NCI-H748 (cell line): ENCODE data around the gene SPATA31C1.
"Not testable (repeated sequence)": the region's sequence is repeated elsewhere in the genome, so short reads cannot be mapped to it uniquely, and the experiment has no call there.

Experiments
- DNase-seq: peaks from one replicate; lab custom pipeline; 2025; ENCODE audit not compliant: unreplicated experiment; lab: John Stamatoyannopoulos, UW

The SPATA31C1 gene

GRCh38 chr9:87917662-87918061 lies at the start of gene SPATA31C1:
Gene SPATA31C1 (plus strand): TSS chr9:87917962.
- DNase-seq = not testable (repeated sequence)

- no peak for DNase-seq
Measured at GRCh38 chr9:87868175-87868574, 49.6 kb upstream of the SPATA31C1 start.

GRCh38 chr9:87868635-87869034 lies 49.1 kb upstream of the SPATA31C1 start:
- DNase-seq = no peak

GRCh38 chr9:87869082-87869481 lies 48.7 kb upstream of the SPATA31C1 start:
- DNase-seq = no peak

GRCh38 chr9:87871425-87872078 lies 46.2 kb upstream of the SPATA31C1 start:
- no peak for DNase-seq

- no peak for DNase-seq
Measured at GRCh38 chr9:87872079-87872624, 45.6 kb upstream of the SPATA31C1 start.

GRCh38 chr9:87873607-87874303 lies 44.0 kb upstream of the SPATA31C1 start:
- DNase-seq = no peak

GRCh38 chr9:87874304-87874623 lies 43.5 kb upstream of the SPATA31C1 start:
- DNase-seq = no peak

- DNase-seq = no peak
Measured at GRCh38 chr9:87875060-87875459, 42.7 kb upstream of the SPATA31C1 start.

GRCh38 chr9:87875831-87876545 lies 41.8 kb upstream of the SPATA31C1 start:
- DNase-seq = no peak

- no peak for DNase-seq
Measured at GRCh38 chr9:87876708-87877107, 41.1 kb upstream of the SPATA31C1 start.

- no peak for DNase-seq
Measured at GRCh38 chr9:87878989-87879511, 38.7 kb upstream of the SPATA31C1 start.

- DNase-seq = no peak
Measured at GRCh38 chr9:87880116-87880515, 37.6 kb upstream of the SPATA31C1 start.

- DNase-seq = no peak
Measured at GRCh38 chr9:87880683-87881082, 37.1 kb upstream of the SPATA31C1 start.

- DNase-seq = no peak
Measured at GRCh38 chr9:87882627-87883026, 35.1 kb upstream of the SPATA31C1 start, which contains the start of gene SPATA31E1. Gene SPATA31E1 (plus strand): TSS chr9:87882877. CDS start chr9:87882892, 15 bp downstream.

GRCh38 chr9:87883274-87883673 lies 34.5 kb upstream of the SPATA31C1 start:
- no peak for DNase-seq

- no peak for DNase-seq
Measured at GRCh38 chr9:87883990-87884389, 33.8 kb upstream of the SPATA31C1 start.

- DNase-seq = no peak
Measured at GRCh38 chr9:87884578-87885459, 32.9 kb upstream of the SPATA31C1 start.

GRCh38 chr9:87885484-87886189 lies 32.1 kb upstream of the SPATA31C1 start:
- DNase-seq = no peak
